Gastroesophageal sphincter (tissue), 4 donors: ENCODE data around the gene SRPK2. TPM values are rescaled to one million over a fixed set of nuclear protein-coding genes. Genes with fewer than 3 reads are reported as not detected.

Experiments
- ATAC-seq: fragments of 150-250 bp; one replicate; pipeline ENCODE4 v1.9.1; 2016; ENCODE audit warnings: mild to moderate bottlenecking, moderate library complexity
- H3K27ac ChIP-seq, 4 donors: fragments of 200-600 bp; sonication (generic) in 3 of 4; 1 replicate in 3 of 4; 2 replicates in 1 of 4; pipeline ENCODE4 v1.5.1; 2016 to 2019
- H3K27me3 ChIP-seq: fragments of 200-600 bp; sonication (generic); one replicate; pipeline ENCODE4 v1.5.1; 2019
- H3K36me3 ChIP-seq, 2 donors: fragments of 200-600 bp; sonication (generic); one replicate each; pipeline ENCODE4 v1.5.1; 2019; ENCODE audit warnings: control low read depth in 1 of 2
- H3K4me1 ChIP-seq, 3 donors: fragments of 200-600 bp; sonication (generic); 1 replicate in 2 of 3; 2 replicates in 1 of 3; pipeline ENCODE4 v1.5.1; 2016 to 2019; ENCODE audit warnings: control low read depth in 2 of 3
- H3K4me3 ChIP-seq, 2 donors: fragments of 200-600 bp; sonication (generic); one replicate each; pipeline ENCODE4 v1.5.1; 2019; ENCODE audit warnings: mild to moderate bottlenecking in 1 of 2, moderate library complexity in 1 of 2
- H3K9me3 ChIP-seq, 3 donors: fragments of 200-600 bp; sonication (generic); one replicate each; pipeline ENCODE4 v1.5.1; 2017 to 2019; ENCODE audit warnings: control low read depth in 2 of 3
- EP300 ChIP-seq: sonication (generic); formaldehyde crosslinking; IDR thresholded peaks from one replicate; pipeline ENCODE4 v1.6.1; 2017; ENCODE audit warnings: antibody characterized with exemption, mild to moderate bottlenecking
- POLR2A ChIP-seq, 2 donors: fragments of 450-650 bp; IDR thresholded peaks; one replicate each; pipeline ENCODE4 v1.6.1; 2017; ENCODE audit warnings: antibody characterized with exemption in 2 of 2, mild to moderate bottlenecking in 2 of 2, moderate library complexity in 1 of 2
- POLR2AphosphoS5 ChIP-seq: sonication (generic); formaldehyde crosslinking; IDR thresholded peaks from one replicate; pipeline ENCODE4 v1.6.1; 2017; ENCODE audit warnings: antibody characterized with exemption
- WGBS, 2 donors: methylation state at CpG; one replicate each; pipeline ENCODE4 v1.1.5; 2018; ENCODE audit warnings: low coverage in 1 of 2; 5-methylcytosine and 5-hydroxymethylcytosine counted together
- total RNA-seq, 4 donors: library from RNA; depleted of rRNA; stranded (reverse); fragments of >200 nt; gene quantifications; one replicate each; pipeline ENCODE4 v1.1.0, GENCODE V29; 2016
- TF ChIP-seq, protein P1 (sequence below), 4 experiments: fragments of 200-600 bp in 2 of 4; fragments of 450-650 bp in 2 of 4; sonication (generic) in 1 of 4; IDR thresholded peaks; one replicate each; pipeline ENCODE4 v1.5.1; 2017 to 2019; ENCODE audit warnings: antibody characterized with exemption in 4 of 4, mild to moderate bottlenecking in 2 of 4, moderate library complexity in 2 of 4

Gene SRPK2
- total RNA-seq, 4 donors from 2014 or later = 41.7 to 47.9 (median 43.8) TPM

- no peaks in the 10 kb centered on the region for H3K27me3 ChIP-seq
- H3K4me1 ChIP-seq = peaks cover 0 to 47% (median 6%) of the 10 kb centered on the region in 3 donors
- H3K27ac ChIP-seq = peak overlapping the region; percentile 32 to 51 (median 40)
- H3K4me3 ChIP-seq = no peak overlapping the region
- ATAC-seq = no peak
- peaks cover 26 to 73% of the 10 kb centered on the region in 2 donors for H3K36me3 ChIP-seq
- WGBS, 2 donors = 18 to 27% methylated on average over 2 of the region's 2 CpGs
- no peaks in the 10 kb centered on the region for H3K9me3 ChIP-seq
- no peak for TF ChIP-seq POLR2A (IDR thresholded peaks at IDR 0.05)
- no peak for TF ChIP-seq POLR2AphosphoS5
- TF ChIP-seq EP300 = no peak
- TF ChIP-seq, protein P1, sequence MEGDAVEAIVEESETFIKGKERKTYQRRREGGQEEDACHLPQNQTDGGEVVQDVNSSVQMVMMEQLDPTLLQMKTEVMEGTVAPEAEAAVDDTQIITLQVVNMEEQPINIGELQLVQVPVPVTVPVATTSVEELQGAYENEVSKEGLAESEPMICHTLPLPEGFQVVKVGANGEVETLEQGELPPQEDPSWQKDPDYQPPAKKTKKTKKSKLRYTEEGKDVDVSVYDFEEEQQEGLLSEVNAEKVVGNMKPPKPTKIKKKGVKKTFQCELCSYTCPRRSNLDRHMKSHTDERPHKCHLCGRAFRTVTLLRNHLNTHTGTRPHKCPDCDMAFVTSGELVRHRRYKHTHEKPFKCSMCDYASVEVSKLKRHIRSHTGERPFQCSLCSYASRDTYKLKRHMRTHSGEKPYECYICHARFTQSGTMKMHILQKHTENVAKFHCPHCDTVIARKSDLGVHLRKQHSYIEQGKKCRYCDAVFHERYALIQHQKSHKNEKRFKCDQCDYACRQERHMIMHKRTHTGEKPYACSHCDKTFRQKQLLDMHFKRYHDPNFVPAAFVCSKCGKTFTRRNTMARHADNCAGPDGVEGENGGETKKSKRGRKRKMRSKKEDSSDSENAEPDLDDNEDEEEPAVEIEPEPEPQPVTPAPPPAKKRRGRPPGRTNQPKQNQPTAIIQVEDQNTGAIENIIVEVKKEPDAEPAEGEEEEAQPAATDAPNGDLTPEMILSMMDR (IDR thresholded peaks at IDR 0.05) = no peak
These were observed 283.1 kb downstream of the SRPK2 start for GRCh38 chr7:105105579-105105978.

DNA sequence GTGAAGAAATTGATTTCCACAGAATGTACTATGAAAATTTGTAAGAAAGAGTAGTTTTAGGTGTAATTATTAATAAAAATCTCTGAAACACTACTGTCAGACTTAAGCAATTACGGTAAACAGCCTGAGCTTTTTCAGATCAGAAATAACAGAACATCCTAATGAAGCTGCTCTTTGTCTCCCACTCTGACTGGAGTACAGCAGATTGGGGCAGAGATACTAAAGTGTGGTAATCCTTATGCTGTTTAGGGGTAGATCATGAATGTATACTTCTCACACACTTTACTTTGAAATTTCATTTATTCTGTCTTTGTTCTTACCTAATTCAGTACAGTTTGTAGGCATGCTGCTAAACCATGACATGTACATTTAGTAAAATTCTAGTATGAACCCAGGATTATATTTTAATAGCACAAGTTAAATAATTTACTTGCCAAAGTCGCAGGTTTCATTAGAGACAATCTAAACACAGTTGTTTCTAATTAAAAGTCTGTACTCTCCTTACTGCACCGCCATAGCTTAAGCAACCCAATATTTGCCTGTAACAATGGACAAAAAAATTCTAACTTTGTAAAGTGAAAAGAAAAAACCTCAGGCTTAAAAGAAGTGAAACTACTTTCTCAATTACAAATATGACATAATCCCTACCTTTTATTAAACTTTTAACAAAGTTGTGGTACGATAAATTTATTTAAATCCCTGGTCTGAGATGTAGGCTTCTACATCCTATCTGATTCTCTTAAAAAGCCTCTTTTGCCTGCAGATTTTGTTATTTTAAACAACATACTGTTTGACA lies 286.0 kb downstream of the SRPK2 start:
- Histone ChIP-seq H3K4me3 (no peak overlapping the region), H3K36me3 (peaks cover 11 to 50% of the 10 kb centered on the region in 2 donors), H3K27ac (peak overlapping the region in 3 of 4 donors; percentile 3 to 28 (median 8)), H3K4me1 (peaks cover 0 to 67% (median 6%) of the 10 kb centered on the region in 3 donors), H3K27me3 (no peaks in the 10 kb centered on the region), H3K9me3 (no peaks in the 10 kb centered on the region)
- ATAC-seq = no peak
- TF ChIP-seq POLR2AphosphoS5 = no peak
- 56 to 66% methylated on average over 4 of the region's 4 CpGs for WGBS, 2 donors

DNA sequence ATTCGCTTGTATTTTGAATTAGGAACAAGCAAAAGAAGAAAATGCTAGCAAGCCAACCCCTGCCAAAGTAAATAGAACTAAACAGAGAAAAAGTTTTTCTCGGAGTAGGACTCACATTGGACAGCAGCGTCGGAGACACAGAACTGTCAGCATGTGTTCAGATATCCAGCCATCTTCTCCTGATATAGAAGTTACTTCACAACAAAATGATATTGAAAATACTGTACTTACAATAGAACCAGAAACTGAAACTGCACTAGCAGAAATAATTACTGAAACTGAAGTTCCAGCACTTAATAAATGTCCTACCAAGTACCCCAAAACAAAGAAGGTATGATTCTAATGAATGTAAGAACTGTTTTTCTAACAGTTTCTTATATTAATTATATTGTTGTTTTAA lies 286.9 kb downstream of the SRPK2 start:
- Histone ChIP-seq H3K27me3 (no peaks in the 10 kb centered on the region), H3K36me3 (peaks cover 11 to 49% of the 10 kb centered on the region in 2 donors), H3K4me1 (peaks cover 0 to 76% (median 6%) of the 10 kb centered on the region in 3 donors), H3K27ac (peak overlapping the region in 1 of 4 donors; percentile 28), H3K4me3 (no peak overlapping the region), H3K9me3 (no peaks in the 10 kb centered on the region)
- no peak for TF ChIP-seq POLR2AphosphoS5
- TF ChIP-seq, protein P1 (IDR thresholded peaks at IDR 0.05) = no peak
- no peak for TF ChIP-seq EP300
- TF ChIP-seq POLR2A (IDR thresholded peaks at IDR 0.05) = no peak
- WGBS, 2 donors = 30 to 38% methylated on average over 4 of the region's 4 CpGs
- no peak for ATAC-seq

DNA sequence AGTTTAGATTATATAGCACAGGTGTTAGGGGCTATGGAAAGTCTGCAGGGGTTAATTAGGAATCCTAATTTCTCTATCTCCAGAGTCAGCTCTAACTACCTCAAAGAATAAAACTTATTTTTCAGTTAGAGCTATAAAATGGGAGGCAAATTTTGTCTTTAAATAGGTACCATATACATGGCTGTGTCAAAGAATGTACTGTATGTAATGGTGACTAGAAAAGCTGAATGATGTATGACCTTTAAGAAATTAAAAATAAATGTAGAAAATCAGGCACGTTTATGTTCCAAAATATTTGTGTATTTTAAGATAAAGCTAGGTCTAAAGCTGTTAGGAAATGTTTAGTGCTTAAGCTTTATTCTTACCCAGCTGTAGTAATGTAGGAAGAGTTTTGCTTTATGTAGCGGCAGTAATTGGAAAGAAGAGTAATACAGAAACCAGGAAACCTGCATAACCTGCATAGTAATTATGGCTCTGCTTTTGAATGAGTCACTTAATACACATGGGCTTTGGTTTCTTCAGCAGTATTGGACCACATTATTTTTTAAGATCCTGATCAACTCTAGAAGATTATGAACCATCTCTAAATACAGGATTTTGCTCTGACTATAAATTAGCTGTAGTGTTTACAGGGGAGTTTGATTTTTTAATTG lies 289.7 kb downstream of the SRPK2 start:
- Histone ChIP-seq H3K9me3 (no peaks in the 10 kb centered on the region), H3K4me1 (peaks cover 0 to 66% (median 6%) of the 10 kb centered on the region in 3 donors), H3K27ac (no peak overlapping the region), H3K27me3 (no peaks in the 10 kb centered on the region), H3K36me3 (peaks cover 2 to 36% of the 10 kb centered on the region in 2 donors), H3K4me3 (no peak overlapping the region)
- ATAC-seq = no peak
- 63 to 72% methylated on average over 2 of the region's 2 CpGs for WGBS, 2 donors
- TF ChIP-seq POLR2A (IDR thresholded peaks at IDR 0.05) (no peak), POLR2AphosphoS5 (no peak), EP300 (no peak)
- TF ChIP-seq, protein P1 (IDR thresholded peaks at IDR 0.05) = no peak

GRCh38 chr7:105097619-105098018 lies 291.1 kb downstream of the SRPK2 start:
- no peak for ATAC-seq
- Histone ChIP-seq H3K4me1 (peaks cover 0 to 54% (median 3%) of the 10 kb centered on the region in 3 donors), H3K27me3 (no peaks in the 10 kb centered on the region), H3K4me3 (no peak overlapping the region), H3K36me3 (peaks cover 0 to 38% of the 10 kb centered on the region in 2 donors), H3K9me3 (no peaks in the 10 kb centered on the region), H3K27ac (peak overlapping the region in 2 of 4 donors; percentile 12 to 15)
- no peak for TF ChIP-seq EP300
- no peak for TF ChIP-seq POLR2AphosphoS5
- TF ChIP-seq, protein P1 (IDR thresholded peaks at IDR 0.05) = no peak
- WGBS, 2 donors = 55 to 58% methylated on average over 7 of the region's 7 CpGs
